Stimulated activated CD8-positive, alpha-beta memory T cell treated with anti-CD3 and anti-CD28 coated beads, Interleukin-2, amount 100 ng/mL, for 48 hours (primary cell): ENCODE data around the gene KCNN1.
"Not testable (repeated sequence)": the region's sequence is repeated elsewhere in the genome, so short reads cannot be mapped to it uniquely, and the experiment has no call there.

Experiments used
- DNase-seq, 2 donors: peaks; one replicate each; pipeline ENCODE4 v3.0.0-alpha.2; 2020; ENCODE audit warnings: low read depth in 2 of 2

KCNN1 gene

DNA sequence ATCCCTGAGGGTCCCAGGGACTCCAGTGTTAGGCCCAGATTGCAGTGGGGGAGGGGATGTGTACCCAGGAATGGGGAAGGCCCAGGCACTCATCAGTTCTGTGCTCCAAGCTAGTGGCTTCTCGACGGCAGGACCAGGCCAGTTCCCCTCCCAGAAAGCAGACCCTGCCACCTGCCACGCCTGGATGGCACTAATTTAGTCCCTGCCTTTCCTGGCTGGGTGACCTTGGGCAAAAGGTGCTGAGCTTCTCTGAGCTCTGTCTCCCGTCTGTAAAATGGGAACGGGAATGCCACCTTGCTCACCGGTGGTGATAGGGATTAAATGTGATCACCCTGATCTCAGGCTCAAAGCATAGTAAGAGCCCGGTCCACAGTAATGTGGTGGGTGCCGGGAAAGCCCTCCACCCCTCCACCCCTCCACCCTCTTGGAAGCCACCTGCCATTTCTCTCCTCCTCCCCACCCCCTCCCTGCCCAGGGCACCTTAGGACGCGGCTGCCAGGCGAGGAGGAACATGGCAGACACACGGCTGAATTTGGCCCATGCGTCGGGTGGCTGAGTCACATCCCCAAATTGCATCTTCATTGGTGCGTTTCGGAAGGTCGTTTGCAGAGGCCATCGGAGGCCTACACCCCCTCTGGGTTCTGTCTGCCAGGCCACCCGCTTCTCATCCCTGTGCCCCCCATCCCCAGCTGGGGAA lies 2.3 kb downstream of the KCNN1 start:
- DNase-seq = no peak

DNA sequence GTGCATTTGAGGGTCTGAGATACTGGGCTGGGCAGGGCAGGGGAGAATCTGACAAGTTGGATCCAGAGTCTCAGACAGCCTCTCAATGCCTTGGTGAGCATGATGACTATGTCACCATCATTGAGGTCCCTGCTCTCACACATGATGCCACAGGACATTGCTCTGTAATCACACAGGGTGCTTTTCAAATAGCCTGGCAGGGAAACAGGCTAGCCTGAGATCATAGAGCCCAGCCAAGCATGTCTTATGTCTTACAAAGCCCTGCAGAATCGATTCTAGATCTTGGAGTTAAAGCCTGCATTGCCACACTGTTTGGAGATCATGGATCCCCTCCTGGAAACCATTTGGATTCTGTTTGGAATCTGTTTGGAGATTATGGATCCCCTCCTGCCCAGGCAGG lies 5.3 kb downstream of the KCNN1 start:
- no peak for DNase-seq

DNA sequence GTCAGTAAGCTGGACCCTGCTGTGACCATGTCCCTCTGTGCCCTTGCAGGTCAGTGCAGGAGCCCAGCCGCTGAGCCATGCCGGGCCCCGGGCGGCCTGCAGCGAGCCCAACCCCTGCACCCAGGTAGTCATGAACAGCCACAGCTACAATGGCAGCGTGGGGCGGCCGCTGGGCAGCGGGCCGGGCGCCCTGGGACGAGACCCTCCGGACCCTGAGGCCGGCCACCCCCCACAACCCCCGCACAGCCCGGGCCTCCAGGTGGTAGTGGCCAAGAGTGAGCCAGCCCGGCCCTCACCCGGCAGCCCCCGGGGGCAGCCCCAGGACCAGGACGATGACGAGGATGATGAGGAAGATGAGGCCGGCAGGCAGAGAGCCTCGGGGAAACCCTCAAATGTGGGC lies 6.9 kb downstream of the KCNN1 start:
- DNase-seq = no peak

DNA sequence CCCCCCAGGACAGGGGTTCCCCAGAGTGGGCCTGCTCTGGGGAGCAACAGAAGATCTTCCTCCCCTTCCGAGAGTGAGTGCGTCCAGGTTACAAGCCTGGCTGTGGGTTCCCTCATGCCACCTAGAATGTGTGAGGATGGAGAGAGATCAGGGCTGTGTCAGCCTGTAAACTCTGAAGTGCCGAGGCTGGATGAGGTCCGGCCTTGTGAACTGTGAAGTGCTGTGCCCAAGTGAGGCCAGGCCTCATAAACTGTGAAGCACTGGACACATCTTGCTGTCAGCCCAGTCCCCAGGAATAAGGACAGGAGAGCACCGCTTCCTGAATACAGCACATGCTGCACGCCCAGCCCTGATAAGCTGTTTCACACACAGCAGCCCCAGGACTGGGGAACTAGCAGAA lies 7.6 kb downstream of the KCNN1 start:
- no peak for DNase-seq

DNA sequence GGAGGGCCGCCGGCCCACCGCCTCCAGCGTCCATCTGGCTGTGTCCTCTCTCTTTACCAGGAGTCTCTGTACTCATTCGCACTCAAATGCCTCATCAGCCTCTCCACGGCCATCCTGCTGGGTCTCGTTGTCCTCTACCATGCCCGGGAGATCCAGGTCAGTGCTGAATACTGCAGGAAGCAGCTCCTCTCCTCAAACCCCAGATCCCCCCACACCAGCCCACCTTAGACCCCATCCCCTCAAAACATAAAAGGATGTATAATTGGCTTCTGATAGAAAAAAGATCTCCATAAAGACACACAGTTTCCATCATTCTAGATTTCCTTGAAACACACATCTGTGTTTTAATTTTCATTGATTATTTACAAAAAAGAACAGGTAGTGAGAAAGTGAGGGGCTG lies 8.1 kb downstream of the KCNN1 start:
- DNase-seq = no peak

DNA sequence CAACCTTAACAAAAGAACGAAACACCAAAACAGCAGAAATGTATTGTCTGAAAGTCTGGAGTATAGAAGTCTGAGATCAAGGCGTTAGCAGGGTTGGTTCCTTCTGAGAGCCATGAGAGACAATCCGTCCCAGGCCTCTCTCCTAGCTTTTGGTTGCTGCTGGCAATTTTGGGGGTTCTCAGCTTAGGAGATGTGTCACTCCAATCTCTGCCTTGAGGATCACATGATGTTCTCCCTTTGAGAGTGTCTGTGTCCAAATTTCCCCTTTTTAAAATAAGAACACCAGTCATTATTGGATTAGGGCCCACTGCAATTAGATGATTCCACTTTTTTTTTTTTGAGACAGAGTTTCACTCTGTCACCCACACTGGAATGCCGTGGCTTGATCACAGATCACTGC lies 10.1 kb downstream of the KCNN1 start:
- no peak for DNase-seq

DNA sequence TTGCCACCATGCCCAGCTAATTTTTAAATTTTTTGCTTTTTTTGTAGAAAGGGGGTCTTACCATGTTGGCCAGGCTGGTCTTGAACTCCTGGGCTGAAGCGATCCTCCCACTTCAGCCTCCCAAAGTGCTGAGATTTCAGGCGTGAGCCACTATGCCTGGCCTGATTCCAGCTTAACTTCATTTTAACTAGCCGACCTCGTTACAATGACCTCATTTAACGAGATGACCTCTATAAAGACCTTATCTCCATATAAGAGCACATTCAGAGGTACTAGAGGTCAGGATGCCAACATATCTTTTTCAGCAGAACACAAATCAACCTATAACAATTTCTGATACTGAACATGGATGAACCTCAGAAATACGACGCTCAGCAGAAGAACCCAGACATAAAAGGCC lies 10.6 kb downstream of the KCNN1 start:
- DNase-seq = no peak

DNA sequence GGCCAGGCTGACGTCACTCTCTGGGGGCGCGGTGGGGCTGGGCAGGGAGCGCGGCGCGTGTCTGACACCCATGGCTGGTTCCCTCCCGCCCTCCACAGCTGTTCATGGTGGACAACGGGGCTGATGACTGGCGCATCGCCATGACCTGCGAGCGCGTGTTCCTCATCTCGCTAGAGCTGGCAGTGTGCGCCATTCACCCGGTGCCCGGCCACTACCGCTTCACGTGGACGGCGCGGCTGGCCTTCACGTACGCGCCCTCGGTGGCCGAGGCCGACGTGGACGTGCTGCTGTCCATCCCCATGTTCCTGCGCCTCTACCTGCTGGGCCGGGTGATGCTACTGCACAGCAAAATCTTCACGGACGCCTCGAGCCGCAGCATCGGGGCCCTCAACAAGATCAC lies 14.7 kb downstream of the KCNN1 start:
- DNase-seq = no peak

DNA sequence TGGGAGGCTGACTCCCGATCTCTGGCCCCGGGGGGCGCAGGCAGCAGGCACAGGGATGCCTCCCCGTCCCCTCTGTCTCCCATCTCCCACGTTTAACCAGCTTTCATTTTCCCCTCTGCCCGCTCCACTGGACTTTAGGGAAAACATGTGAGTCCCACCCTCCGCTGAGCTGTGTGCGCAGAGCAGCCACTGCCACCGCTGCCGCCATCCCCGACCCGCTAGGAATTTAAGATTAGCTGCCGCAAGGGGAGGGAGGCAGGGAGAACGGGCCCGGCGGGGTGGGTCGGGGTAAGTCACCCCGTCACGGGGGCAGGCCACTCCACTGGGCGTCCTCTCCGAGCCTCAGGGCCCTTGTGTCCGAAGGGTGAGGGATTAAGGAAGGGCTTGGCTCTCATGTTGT lies 15.5 kb downstream of the KCNN1 start:
- no peak for DNase-seq

DNA sequence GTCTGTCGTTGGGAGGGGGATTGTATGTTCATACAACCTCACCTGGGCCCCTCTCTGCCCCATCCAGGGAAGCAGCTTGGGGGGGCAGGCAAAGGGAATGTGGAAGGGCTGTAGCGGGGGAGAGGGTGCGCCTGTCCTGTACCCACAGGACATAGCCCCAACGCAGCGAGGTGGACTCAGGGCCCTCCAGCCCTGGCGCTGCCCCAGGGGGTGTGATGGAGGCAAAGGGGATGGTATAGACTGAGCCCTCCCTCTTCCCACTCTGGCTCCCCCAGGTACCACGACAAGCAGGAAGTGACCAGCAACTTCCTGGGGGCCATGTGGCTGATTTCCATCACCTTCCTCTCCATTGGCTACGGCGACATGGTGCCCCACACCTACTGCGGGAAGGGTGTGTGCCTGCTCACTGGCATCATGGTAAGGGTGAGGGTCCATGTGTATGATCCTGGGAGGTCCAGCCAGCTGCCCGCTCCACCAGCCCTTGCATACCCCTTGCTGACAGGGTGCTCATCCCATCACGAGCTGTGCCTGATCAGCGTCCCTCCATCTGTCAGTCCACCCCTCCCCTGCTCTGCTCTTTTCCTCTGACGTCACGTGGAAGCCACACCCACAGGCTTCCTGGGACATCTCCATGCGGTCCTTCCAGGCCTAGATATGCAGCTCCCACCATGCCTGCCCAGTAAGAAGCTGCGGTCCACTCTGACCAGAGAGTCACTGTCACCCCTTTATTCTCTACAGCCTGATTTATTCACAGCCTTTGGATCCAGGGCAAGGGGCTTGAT lies 18.3 kb downstream of the KCNN1 start:
- DNase-seq = no peak

DNA sequence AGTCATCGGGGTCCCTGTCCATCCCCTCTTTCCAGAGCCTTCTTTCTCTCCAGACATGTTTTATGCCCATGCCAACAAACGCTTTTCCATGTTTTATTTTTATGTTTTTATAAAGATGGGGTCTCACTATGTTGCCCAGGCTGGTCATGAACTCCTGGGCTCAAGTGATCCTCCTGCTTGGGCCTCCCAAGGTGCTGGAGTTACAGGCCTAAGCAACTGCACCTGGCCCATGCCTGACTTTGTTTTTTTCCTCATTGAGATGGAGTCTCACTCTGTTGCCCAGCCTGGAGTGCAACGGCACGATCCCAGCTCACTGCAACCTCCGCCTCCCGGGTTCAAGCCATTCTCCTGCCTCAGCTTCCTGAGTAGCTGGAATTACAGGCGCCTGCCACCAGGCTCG lies 19.7 kb downstream of the KCNN1 start:
- DNase-seq = not testable (repeated sequence)

DNA sequence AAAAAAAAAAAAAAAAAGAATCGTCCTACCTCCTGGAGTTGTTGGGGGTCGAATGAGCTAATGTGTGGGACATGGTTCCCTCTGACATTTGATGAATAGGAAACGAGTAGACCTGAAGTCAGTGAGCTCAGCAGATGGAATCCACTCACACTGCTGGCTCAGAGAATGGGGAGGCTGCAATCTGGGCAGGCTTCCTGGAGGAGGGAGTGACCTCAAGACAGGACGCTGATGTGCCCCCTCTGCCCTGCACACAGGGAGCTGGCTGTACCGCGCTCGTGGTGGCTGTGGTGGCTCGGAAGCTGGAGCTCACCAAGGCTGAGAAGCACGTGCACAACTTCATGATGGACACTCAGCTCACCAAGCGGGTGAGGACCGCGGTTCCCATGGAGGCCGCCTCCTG lies 21.3 kb downstream of the KCNN1 start:
- DNase-seq = no peak

DNA sequence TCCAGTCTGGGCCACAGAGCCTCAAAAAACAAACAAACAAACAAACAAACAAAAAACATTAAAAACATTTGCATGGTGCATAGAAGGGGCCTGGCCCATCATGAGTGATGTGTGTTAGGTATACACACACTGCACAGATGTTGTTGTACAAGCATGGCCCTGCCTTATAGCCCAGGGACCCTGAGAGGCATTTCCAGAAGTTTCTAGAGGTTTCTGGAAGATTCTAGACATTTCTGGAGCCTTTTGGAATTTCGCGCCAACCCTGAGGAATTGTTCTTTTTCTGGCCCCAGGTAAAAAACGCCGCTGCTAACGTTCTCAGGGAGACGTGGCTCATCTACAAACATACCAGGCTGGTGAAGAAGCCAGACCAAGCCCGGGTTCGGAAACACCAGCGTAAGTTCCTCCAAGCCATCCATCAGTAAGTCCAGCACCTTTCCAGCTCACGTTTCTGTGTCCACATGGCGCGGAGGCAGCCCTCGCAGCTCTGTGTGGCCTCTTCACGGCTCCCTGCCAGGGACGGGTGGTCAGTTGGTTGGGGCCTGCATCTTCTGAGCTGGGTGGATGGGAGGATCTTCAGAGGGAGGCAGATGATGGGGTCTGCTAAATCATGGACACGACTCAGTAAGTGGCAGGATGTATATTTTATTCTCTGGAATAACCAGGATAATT lies 22.7 kb downstream of the KCNN1 start:
- DNase-seq = no peak

DNA sequence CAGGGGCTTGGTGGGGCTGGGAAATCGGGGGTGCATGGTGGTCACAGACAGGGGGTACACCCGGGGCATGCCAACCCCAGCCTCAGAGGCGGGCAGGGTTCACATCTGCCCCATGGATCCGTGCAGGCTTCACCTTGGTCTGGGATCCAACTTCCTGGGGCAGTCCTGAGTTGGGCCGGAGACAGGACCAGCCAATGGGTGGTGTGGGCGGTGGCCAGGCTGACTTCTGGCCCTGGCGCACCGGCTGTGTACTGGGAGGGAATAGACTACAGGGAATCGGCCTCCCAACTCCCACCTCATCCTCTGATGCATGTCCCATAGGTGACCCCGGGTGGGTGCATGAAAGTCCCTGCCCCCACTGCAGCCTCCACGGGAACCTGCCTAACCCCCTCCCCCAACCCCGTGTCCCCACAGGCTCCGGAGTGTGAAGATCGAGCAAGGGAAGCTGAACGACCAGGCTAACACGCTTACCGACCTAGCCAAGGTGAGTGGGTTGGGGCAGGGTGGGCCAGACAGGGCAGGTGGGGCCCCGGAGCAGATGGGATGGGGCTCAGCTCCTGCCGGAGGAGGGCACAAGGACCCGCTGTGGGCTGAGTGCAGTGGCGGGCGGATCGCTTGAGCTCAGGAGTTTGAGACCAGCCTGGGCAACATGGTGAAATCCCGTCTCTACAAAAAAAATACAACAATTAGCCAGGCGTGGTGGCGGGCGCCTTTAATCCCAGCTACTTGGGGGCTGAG lies 26.3 kb downstream of the KCNN1 start:
- DNase-seq = no peak

DNA sequence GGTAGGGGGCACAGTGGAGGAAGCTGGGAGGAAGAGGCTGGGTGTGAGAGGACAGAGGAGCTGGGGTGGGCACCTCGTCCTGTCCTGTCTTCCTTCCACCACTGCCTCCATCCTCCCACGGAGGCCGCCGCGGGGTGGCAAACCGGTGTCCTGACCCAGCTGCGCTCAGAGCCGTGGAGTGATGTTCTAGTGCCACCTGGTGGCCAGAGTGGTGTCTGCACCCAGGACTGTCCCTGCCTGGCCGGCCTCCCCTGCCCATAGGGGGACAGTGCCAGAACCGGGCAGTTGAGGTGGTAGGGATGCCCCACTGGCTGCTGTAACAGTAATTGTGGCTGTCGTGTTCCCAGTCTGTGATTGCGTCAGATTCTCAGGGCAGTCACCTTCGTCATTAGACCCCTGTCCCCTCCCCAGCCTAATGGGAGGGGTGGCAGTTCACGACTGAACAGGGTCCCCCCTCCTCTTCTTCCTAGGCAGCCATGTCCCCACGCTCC lies 30.0 kb downstream of the KCNN1 start:
- peak; percentile 81 to 83 for DNase-seq

DNA sequence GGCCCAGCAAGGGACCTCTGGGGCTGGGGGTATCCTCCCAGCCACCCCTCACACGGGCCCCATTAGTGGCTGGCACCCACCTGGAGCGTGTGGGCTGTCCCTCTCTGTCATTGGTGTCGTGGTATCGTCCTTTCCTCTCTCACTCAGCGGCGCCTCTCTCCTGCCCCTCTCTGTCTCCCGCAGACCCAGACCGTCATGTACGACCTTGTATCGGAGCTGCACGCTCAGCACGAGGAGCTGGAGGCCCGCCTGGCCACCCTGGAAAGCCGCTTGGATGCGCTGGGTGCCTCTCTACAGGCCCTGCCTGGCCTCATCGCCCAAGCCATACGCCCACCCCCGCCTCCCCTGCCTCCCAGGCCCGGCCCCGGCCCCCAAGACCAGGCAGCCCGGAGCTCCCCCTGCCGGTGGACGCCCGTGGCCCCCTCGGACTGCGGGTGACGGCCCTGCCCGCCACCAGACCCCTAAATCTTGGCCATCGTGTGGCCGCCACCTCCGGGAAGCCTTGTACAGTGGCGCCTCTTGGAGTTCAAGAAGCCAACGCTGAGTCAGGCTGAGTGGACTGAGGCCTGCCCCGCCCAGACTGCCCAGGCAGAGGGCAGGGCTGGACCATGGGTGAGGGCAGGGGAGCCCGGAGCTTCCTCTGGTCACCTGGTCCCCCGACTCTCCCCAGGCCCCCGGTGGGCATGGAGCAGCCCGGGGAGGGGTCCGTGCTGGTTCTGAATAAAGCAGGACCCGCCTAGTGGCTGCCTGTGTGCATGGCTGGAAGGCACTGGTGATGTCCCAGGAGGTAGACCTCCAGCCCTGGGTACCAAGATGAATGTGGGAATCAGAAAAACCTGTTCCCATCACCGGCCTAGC lies 31.3 kb downstream of the KCNN1 start:
- no peak for DNase-seq

DNA sequence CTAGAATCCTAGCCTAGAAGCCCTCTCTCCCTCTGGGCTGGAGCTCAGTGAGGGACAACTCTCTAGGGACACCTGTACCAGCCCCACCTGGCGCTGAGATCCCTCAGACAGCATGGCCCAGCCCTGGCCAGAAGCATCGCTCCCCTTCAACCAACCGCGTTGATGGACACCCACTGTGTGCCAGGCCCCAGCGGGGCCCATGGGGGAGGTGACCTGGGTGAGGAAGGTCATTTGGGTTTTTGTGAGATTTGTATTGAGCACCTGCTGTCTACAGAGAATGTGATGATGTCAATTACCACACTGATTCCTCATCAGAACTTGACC lies 31.9 kb downstream of the KCNN1 start:
- DNase-seq = no peak

DNA sequence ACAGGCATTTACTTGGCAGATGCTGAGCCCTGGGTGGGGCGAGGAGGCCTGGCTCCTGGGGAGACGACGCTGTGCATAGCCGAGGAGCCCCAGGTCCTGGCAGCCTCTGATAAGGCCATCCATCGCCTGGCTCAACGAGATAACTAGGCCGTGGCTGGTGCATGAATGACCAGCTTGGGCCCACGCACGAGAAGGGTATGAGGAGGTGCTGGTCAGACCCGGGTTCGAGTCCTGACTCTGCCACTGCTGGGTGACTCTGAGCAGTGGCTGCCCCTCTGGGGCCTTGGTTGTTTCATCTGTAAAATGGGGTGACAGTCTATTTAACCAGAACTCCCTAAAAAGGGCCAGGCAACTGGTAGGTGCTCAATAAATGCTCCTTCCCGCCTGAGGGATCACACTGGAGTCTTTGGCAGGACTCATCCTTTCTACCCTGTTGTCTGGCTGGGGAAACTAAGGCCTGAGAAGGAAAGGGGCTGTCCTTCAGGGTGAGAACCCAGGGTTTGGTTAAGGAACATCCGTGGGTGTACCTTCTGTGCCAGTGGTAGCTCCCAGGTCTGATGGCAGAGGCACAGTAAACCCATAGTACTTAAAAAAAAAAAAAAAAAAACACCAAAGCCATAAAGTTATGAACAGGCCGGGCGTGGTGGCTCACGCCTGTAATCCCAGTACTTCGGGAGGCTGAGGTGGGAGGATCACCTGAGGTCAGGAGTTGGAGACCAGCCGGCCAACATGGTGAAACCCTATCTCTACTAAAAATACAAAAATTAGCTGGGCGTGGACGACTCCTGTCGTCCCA lies 33.0 kb downstream of the KCNN1 start:
- DNase-seq = no peak

DNA sequence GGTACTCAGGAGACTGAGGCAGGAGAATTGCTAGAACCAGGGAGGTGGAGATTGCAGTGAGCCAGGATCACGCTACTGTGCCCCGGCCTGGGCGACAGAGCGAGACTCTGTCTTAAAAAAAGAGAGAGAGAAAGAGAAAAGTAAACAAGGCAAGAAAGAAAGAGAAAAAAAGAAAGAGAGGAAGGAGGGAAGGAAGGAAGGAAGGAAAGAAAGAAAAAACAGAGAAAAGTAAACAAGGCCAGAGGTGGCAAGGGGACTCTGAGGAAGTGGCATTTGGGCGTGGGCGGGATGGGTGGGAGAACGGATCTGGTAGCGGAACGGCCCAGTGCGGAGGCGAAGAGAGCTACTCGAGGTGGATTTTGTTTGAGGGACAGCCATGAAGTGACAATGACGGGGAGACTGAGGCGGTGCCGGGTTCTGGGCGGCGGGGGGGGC lies 33.6 kb downstream of the KCNN1 start:
- no peak for DNase-seq
